ENCODE measurements around the gene RASSF6. TPM values are rescaled to one million over a fixed set of nuclear protein-coding genes. Genes with fewer than 3 reads are reported as not detected.
"Not testable (repeated sequence)": the region's sequence is repeated elsewhere in the genome, so short reads cannot be mapped to it uniquely, and the experiment has no call there.

Gene RASSF6, protein sequence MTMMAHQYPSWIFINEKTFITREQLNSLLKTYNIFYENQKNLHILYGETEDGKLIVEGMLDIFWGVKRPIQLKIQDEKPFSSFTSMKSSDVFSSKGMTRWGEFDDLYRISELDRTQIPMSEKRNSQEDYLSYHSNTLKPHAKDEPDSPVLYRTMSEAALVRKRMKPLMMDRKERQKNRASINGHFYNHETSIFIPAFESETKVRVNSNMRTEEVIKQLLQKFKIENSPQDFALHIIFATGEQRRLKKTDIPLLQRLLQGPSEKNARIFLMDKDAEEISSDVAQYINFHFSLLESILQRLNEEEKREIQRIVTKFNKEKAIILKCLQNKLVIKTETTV
- not detected in 2 replicates for total RNA-seq

DNA sequence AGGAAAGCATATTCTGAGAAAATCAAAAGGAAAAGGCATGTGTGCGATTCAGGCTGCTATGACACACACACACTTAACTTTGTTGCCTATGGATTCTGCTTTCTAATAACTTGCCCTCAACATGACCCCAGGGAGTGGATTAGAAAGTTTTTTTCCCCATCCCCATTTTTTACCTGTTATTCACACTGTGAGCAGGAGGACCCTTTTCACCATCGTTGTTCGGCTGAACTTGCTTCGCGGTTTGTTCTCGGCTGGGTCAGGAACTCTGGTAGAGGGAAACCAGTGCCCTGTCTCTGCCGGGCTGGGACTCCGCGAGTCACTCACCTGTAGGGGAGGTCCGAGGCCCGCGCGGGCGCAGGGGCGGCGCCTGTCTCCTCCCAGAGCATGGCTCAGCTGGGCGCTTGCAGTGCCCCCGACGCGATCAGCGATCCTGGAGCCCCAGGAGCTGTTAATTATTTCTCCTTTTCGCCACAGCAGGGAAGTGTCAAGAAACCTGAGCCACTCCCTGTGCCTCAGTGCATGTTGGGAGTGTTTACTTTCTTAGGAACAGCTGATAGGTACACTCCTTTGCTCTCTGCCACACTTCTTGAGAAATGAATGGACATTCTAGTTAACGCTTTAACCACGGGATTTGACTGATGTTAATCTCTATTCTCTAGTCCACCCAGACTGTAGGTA lies at the start of gene RASSF6:
Gene RASSF6, minus strand, starts transcription at position 322 of the 678 bp plus-strand sequence. CDS start 8,641 bp downstream, outside the sequence.
- no peak for DNase-seq (ENCODE audit: low read depth in 2 of 2)

- no peak for DNase-seq (ENCODE audit: low read depth in 2 of 2)
Measured at GRCh38 chr4:73669410-73670183, 49.4 kb upstream of the RASSF6 start.

DNA sequence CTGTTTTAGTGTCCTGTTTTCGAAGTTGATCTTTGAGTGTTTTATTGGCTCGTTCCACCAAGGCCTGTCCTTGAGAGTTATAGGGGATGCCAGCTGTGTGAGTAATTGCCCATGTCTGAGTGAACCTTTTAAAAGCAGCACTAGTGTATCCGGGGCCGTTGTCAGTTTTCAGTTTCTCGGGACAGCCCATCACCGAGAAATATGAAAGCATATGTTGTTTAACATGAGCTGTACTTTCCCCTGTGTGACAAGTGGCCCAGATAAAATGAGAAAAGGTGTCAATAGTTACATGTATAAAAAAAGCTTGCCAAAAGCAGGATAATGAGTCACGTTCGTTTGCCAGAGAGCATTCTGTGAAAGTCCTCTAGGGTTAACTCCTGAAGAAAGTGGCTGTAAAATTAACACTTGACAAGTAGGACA lies 48.6 kb upstream of the RASSF6 start:
- DNase-seq (ENCODE audit: low read depth in 2 of 2): peak in 1 of 2 donors; percentile 27

DNA sequence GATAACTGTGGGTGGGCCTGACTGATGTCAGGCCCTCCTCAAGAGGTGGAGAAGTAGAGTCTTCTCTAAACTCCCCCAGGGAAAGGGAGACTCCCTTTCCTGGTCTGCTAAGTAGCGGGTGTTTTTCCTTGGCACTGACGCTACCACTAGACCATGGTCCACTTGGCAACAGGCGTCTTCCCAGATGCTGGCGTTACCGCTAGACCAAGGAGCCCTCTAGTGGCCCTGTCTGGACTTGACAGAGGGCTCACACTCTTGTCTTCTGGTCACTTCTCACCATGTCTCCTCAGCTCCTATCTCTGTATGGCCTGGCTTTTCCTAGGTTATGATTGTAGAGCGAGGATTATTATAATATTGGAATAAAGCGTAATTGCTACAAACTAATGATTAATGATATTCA lies 45.7 kb upstream of the RASSF6 start:
- DNase-seq (ENCODE audit: low read depth in 2 of 2): not testable (repeated sequence)

DNA sequence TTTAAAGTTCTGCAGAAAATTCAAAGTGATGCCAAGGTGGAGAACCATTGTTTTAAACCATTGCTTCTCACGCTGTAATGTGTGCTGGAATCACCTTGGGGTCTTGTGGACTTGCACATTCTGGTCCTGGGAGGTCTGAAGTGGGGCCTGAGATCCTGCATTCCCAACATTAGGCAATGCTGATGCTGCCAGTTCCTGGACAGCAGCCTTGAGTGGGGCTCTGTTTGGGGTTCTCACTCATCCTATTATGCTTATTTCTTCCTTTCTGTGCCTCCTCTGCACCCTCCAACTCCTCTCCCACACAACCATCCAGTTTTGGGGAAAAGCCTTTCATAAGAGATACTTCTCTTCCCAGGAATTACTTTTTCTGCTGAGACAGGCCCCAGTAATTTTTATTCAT lies 44.2 kb upstream of the RASSF6 start:
- no peak for DNase-seq (ENCODE audit: low read depth in 2 of 2)

DNA sequence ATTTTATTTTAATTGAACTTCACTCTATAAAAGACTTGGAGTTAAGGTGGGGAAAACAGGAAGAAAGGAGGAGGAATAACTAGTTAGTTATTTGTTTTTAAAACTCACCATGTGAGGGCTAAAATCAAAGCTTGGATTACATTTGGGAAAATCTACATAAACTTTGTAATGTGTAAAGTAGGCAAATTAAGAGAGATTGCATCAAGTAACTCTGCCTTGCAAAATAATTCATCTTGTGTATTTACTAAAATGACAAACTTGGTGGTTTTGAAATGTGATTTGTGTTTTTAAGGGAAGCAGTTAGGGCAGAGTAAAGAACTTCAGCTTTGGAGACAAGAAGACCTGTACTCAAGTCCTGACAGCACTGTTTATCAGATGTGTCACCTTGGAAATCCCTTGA lies 43.3 kb upstream of the RASSF6 start:
- DNase-seq (ENCODE audit: low read depth in 2 of 2): no peak

DNA sequence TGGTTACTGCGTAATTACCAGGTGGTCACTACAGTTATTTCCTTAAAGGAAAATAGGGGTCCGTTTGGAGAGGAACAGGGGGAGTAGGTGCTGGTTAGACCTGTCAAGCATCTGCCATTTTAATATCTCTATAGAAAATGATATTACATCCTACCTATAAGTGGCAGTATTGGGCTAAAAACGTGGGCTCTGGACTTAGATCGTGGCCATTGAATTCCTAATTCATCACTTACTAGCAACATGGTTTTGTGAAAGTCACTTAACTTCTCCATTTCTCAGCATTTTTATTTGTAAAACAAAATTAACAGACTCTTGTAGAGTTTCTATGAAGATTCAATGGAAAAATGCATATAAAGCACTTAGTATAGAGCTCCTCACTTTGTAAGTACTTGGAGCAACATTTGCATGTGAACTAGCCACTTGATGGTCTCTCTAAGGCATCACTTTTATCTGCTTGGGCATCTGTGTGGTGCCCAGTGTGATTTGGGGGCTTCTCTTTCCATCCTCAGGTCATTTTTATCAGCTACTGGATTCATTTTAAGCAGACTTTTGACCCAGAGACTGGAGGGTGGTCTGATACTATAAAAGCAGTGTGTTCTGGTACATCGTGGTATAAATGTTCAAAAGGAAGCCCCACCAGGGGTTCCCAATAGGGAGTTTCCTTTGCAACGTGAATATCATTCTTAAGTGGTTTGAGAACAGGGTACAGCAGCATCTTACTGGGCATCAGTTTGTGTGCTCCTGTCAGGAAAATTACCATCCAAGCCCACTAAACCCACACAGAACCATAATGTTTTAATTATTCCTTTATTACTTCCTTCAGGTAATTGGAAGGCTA lies 42.7 kb upstream of the RASSF6 start:
- peak; percentile 68 to 76 for DNase-seq (ENCODE audit: low read depth in 2 of 2)

DNA sequence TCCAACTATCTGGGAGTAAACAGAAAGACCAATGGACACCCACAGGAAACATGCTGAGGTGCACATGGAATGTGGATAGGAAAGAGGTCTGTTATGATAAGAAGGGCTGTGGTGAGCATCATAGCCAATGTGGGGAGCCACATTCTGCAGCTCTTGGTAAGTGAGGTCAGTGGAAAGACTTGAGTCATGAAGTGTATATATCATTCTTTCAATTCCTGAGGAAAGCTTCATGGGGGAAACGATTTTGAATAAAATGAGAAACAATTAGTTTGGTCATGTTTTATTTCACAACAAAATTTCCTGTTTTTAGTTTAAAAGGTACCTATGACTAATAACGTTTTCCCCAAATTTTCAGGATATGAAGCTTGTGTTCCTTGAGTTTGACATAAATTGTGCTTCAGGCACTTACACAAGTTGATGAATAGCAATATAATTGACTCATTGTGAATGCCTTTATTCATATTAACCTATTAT lies 41.4 kb upstream of the RASSF6 start:
- DNase-seq (ENCODE audit: low read depth in 2 of 2): peak; percentile 84 to 95

DNA sequence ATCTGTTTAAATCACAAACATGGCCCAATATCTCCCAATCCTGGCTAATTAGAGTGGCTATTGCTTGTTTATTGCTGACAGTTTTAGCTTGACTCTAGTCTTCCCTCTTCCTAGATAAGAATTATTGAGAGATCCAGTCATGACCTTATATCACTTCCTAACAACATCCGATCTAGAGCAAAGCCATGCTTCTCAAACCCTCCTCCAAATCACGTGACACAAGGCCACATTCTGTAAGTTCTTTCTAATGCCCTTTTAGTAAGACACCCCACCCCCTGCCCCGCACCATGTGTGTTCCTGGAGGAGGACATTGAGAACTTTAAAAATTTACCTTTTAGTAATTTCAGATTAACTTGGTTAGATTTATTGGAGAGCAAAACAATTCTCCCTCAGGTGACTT lies 40.6 kb upstream of the RASSF6 start:
- no peak for DNase-seq (ENCODE audit: low read depth in 2 of 2)

- DNase-seq (ENCODE audit: low read depth in 2 of 2): peak; percentile 66 to 85
Measured at GRCh38 chr4:73653695-73654106, 33.5 kb upstream of the RASSF6 start.

DNA sequence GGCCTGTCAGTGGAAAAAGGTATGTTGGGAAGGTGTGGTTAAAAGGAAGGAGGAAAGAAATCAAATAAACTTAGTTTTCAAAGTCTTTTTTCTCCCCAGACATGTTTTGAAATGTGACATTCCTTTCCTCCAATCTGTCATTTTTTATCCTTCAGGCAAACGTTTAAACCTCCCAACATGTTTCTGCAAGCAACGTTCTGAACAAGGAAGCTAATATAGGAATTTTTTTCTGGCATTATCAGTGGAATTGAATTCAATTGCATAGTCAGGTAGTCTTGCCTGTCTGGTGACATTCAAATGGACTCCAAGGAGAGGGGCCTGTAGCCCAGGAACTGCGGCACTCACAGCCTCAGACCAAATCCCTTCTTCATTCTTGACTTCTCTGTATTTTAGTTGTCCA lies 30.0 kb upstream of the RASSF6 start:
- no peak for DNase-seq (ENCODE audit: low read depth in 2 of 2)

DNA sequence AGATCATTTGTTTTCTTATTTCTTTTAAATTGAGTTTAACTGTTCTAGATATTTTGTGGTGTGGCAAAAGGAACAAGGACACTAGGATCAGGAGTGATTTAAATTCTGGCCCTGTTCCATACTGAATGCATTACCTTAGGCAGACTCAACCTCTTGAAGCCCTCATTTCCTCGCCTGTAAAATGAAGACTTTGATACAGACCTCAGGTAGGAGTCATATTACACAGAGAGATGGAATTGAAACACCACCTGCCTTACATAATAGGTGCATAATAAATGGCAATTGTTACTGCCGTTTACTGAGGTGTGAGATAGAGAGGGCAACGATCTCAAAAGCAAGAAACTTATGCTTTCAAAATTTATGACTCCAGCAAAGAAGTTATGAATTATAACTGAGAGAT lies 28.2 kb upstream of the RASSF6 start:
- DNase-seq (ENCODE audit: low read depth in 2 of 2): no peak

- no peak for DNase-seq (ENCODE audit: low read depth in 2 of 2)
Measured at GRCh38 chr4:73646117-73646516, 25.9 kb upstream of the RASSF6 start.

- no peak for DNase-seq (ENCODE audit: low read depth in 2 of 2)
Measured at GRCh38 chr4:73631565-73632226, 11.5 kb upstream of the RASSF6 start.

GRCh38 chr4:73628834-73629233 lies 8.6 kb upstream of the RASSF6 start:
- not testable (repeated sequence) for DNase-seq (ENCODE audit: low read depth in 2 of 2)

DNA sequence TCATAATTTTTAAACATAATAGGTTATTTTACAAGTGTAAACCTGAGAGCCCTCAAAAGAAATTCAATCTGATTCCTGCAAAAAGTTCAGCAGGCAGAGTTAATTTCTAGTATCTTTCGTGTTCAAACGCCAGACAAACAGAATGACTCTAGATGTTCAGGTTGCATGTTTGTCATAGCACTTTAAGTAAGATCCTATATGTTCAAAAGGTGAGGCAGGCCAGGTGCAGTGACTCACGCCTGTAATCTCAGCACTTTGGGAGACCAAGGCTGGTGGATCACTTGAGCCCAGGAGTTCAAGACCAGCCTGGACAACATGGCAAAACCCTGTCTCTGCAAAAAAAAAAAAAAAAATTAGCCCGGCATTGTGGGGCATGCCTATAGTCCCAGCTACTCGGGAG lies 1.1 kb upstream of the RASSF6 start:
- DNase-seq (ENCODE audit: low read depth in 2 of 2): no peak

GRCh38 chr4:73619346-73619745 lies 890 bp downstream of the RASSF6 start:
- DNase-seq (ENCODE audit: low read depth in 2 of 2): no peak

- DNase-seq (ENCODE audit: low read depth in 2 of 2): no peak
Measured at GRCh38 chr4:73617256-73617655, 3.0 kb downstream of the RASSF6 start.

DNA sequence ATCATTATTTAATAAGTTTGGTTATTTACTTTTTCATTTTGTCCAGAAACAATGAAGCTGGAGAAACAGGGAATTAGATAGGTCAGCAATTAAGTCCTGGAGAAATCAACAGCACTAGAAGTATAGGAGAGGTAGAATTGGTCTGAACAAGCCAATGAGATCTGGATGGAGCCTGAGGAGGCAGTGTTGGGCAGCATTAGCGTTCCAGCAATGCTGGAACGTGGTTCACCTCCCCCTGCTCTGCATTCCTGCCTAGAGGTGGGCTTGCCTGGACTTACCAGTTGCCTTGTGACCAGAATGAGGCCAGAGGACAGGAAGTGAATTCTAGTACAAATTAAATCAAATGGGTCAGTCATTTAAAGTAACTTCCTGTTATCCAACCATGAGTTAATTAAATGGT lies 4.6 kb downstream of the RASSF6 start:
- no peak for DNase-seq (ENCODE audit: low read depth in 2 of 2)

DNA sequence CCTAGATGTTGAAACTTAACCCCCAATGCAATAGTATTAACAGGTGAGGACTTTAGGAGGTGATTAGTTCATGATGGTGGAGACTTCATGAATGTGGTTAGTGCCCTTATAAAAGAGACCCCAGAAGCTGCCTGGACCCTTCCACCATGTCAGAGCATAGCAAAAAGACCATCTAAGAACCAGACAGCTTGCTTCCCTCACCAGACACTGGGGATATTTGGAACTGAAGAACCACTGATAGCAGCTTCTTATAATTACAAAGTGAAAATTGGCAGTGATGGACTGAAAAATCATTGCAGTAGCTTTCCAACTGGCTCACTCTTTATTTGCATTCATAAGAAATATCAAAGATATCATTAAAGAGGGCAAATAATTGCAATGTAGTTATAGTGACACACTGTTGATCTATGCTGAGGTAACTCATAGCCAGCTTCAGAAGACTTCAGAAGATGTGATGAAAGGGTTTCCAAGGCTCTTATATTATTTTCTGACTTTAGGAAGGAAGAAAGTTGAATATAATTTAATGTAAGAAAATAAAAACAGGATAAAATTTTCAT lies 5.8 kb downstream of the RASSF6 start:
- DNase-seq (ENCODE audit: low read depth in 2 of 2): no peak
